Tibial artery (tissue), 4 donors: ENCODE data around the gene CORO1A.

Source experiments
- DNase-seq, 2 donors: peaks; one replicate each; pipeline ENCODE4 v3.0.0-alpha.2; 2019
- H3K27ac ChIP-seq, 2 donors: fragments of 200-600 bp; sonication (generic) in 1 of 2; 1 replicate in 1 of 2; 2 replicates in 1 of 2; pipeline ENCODE4 v1.5.1; 2018 to 2019; ENCODE audit warnings: mild to moderate bottlenecking in 1 of 2
- H3K27me3 ChIP-seq, 2 donors: fragments of 200-600 bp; sonication (generic) in 1 of 2; one replicate each; pipeline versions ENCODE4 v1.5.1 to v1.6.0; 2016 to 2019
- H3K36me3 ChIP-seq, 3 donors: fragments of 200-600 bp; sonication (generic) in 2 of 3; one replicate each; pipeline ENCODE4 v1.5.1; 2016 to 2019; ENCODE audit warnings: mild to moderate bottlenecking in 2 of 3
- H3K4me1 ChIP-seq, 4 donors: fragments of 200-600 bp; sonication (generic) in 2 of 4; 1 replicate in 3 of 4; 2 replicates in 1 of 4; pipeline ENCODE4 v1.5.1; 2016 to 2019
- H3K4me3 ChIP-seq, 2 donors: fragments of 200-600 bp; sonication (generic) in 1 of 2; 1 replicate in 1 of 2; 2 replicates in 1 of 2; pipeline ENCODE4 v1.5.1; 2018 to 2019; ENCODE audit warnings: mild to moderate bottlenecking in 2 of 2
- H3K9me3 ChIP-seq, 3 donors: fragments of 200-600 bp; sonication (generic) in 1 of 3; one replicate each; pipeline ENCODE4 v1.5.1; 2016 to 2019
- CTCF ChIP-seq, 2 experiments: fragments of 200-600 bp in 1 of 2; fragments of 450-650 bp in 1 of 2; IDR thresholded peaks; one replicate each; pipeline ENCODE4 v1.5.1; 2017 to 2019; ENCODE audit warnings: antibody characterized with exemption in 2 of 2, mild to moderate bottlenecking in 1 of 2, moderate library complexity in 1 of 2
- intact Hi-C: fragments of 100-400 bp; cut with DNase I; formaldehyde crosslinking; loops from one replicate; pipeline ENCODE4 v1.15.0; 2023; ENCODE audit warnings: low total_unique reads

Gene CORO1A

GRCh38 chr16:30183233-30184095 lies at the start of gene CORO1A:
Gene CORO1A (plus strand): TSS chr16:30183602. CDS start chr16:30185210, 1,608 bp downstream.
- DNase-seq: peak; percentile 87 to 91
- TF ChIP-seq CTCF (IDR thresholded peaks at IDR 0.05): no peak
- Histone ChIP-seq H3K27me3 (no peaks in the 10 kb centered on the region), H3K4me1 (peaks cover 0 to 21% (median 12%) of the 10 kb centered on the region in 4 donors), H3K9me3 (no peaks in the 10 kb centered on the region), H3K36me3 (no peaks in the 10 kb centered on the region), H3K4me3 (peak within 1 kb of the TSS; percentile 53 to 63), H3K27ac (peak within 1 kb of the TSS; percentile 70 to 72)
- intact Hi-C loops: no loop called here

- TF ChIP-seq CTCF (IDR thresholded peaks at IDR 0.05): no peak
- intact Hi-C loops: no loop called here
- no peak overlapping the region for H3K27ac ChIP-seq
- H3K36me3 ChIP-seq: no peaks in the 10 kb centered on the region
- no peaks in the 10 kb centered on the region for H3K4me1 ChIP-seq
- peaks cover 0 to 2% of the 10 kb centered on the region in 2 donors for H3K27me3 ChIP-seq
- DNase-seq: no peak
- no peaks in the 10 kb centered on the region for H3K9me3 ChIP-seq
- H3K4me3 ChIP-seq: no peak overlapping the region
Observed at GRCh38 chr16:30136971-30137605, 46.3 kb upstream of the CORO1A start.

- H3K27ac ChIP-seq: no peak overlapping the region
- H3K9me3 ChIP-seq: no peaks in the 10 kb centered on the region
- no peak for TF ChIP-seq CTCF (IDR thresholded peaks at IDR 0.05)
- H3K4me1 ChIP-seq: no peaks in the 10 kb centered on the region
- no peak for DNase-seq
- intact Hi-C loops: no loop called here
- H3K4me3 ChIP-seq: no peak overlapping the region
- H3K27me3 ChIP-seq: peaks cover 0 to 2% of the 10 kb centered on the region in 2 donors
- H3K36me3 ChIP-seq: no peaks in the 10 kb centered on the region
Observed at GRCh38 chr16:30137897-30138296, 45.5 kb upstream of the CORO1A start.

GRCh38 chr16:30139583-30140481 lies 43.6 kb upstream of the CORO1A start:
- peaks cover 0 to 2% of the 10 kb centered on the region in 2 donors for H3K27me3 ChIP-seq
- intact Hi-C loops: no loop called here
- TF ChIP-seq CTCF (IDR thresholded peaks at IDR 0.05): no peak
- H3K9me3 ChIP-seq: no peaks in the 10 kb centered on the region
- no peaks in the 10 kb centered on the region for H3K4me1 ChIP-seq
- no peak for DNase-seq
- H3K4me3 ChIP-seq: no peak overlapping the region
- H3K36me3 ChIP-seq: no peaks in the 10 kb centered on the region
- no peak overlapping the region for H3K27ac ChIP-seq

- DNase-seq: no peak
- H3K4me1 ChIP-seq: no peaks in the 10 kb centered on the region
- no peak overlapping the region for H3K4me3 ChIP-seq
- intact Hi-C loops: no loop called here
- H3K36me3 ChIP-seq: no peaks in the 10 kb centered on the region
- H3K27me3 ChIP-seq: peaks cover 0 to 2% of the 10 kb centered on the region in 2 donors
- H3K9me3 ChIP-seq: no peaks in the 10 kb centered on the region
- H3K27ac ChIP-seq: no peak overlapping the region
- no peak for TF ChIP-seq CTCF (IDR thresholded peaks at IDR 0.05)
Observed at GRCh38 chr16:30141750-30142149, 41.7 kb upstream of the CORO1A start.
